A549 (cell line): ENCODE results near the gene SLIT2. TPM values are rescaled to one million over a fixed set of nuclear protein-coding genes. Genes with fewer than 3 reads are reported as not detected.

ENCODE experiments used
- ATAC-seq, 2 experiments: fragments of 200-7000 bp in 1 of 2; fragments of >200 bp in 1 of 2; cut with Nextera tagmentation in 1 of 2; cut with Tn5 transposase in 1 of 2; 3 replicates each; pipeline versions ENCODE4 v1.8.0 to v1.9.1; 2018 to 2020; ENCODE audit warnings: mild to moderate bottlenecking in 1 of 2, moderate library complexity in 1 of 2
- CTCF ChIA-PET: fragments of 300-600 bp; sonication (Branson Sonifier 250); formaldehyde crosslinking; extraction: SDS; loops from one replicate; lab custom pipeline; 2021; ENCODE audit warnings: antibody characterized with exemption, inconsistent platforms; lab: Yijun Ruan, JAX
- POLR2A ChIA-PET: fragments of 350-600 bp; formaldehyde crosslinking; extraction: SDS; loops from one replicate; lab custom pipeline; 2021; ENCODE audit warnings: antibody characterized with exemption, inconsistent platforms; lab: Yijun Ruan, JAX
- DNase-seq, 2 experiments: peaks; one replicate each; pipeline versions ENCODE4 v3.0.0 to v3.0.0-alpha.2; 2011 to 2016; ENCODE audit warnings: low read depth in 1 of 2, low spot score in 1 of 2
- FAIRE-seq: peaks from 2 replicates; lab custom pipeline; 2011; peaks lifted over from hg19 to GRCh38; lab: Jason Lieb, UNC
- H3K27ac ChIP-seq, 2 experiments: fragments of >200 bp; sonication (Bioruptor Twin); formaldehyde crosslinking; 3 replicates each; pipeline ENCODE4 v1.5.1; 2016 to 2017
- H3K4me1 ChIP-seq: fragments of >200 bp; sonication (Bioruptor Twin); formaldehyde crosslinking; 3 replicates; pipeline ENCODE4 v1.6.1; 2016
- H3K4me2 ChIP-seq: fragments of >200 bp; sonication (Bioruptor Twin); formaldehyde crosslinking; 3 replicates; pipeline ENCODE4 v1.6.1; 2016
- H3K4me3 ChIP-seq: fragments of >200 bp; sonication (Bioruptor Twin); formaldehyde crosslinking; 3 replicates; pipeline ENCODE4 v1.5.1; 2016
- H3K9me3 ChIP-seq: fragments of >200 bp; sonication (Bioruptor Twin); formaldehyde crosslinking; 3 replicates; pipeline ENCODE4 v1.6.1; 2016
- CBX2 ChIP-seq: fragments of 200-600 bp; sonication (generic); IDR thresholded peaks from 2 replicates; pipeline ENCODE4 v1.6.1; 2016; ENCODE audit warnings: low read depth, mild to moderate bottlenecking, borderline replicate concordance
- CEBPB ChIP-seq, 2 experiments: fragments of >200 bp in 1 of 2; sonication (Bioruptor Twin) in 1 of 2; formaldehyde crosslinking in 1 of 2; IDR thresholded peaks; 2 replicates each; pipeline ENCODE4 v1.6.1; 2012 to 2016
- CHD2 ChIP-seq: fragments of 150-350 bp; IDR thresholded peaks from 2 replicates; pipeline ENCODE4 v1.6.1; 2014; ENCODE audit warnings: low read length; ENCODE audit not compliant: partially characterized antibody
- EHMT2 ChIP-seq: fragments of 200-600 bp; sonication (generic); IDR thresholded peaks from 2 replicates; pipeline ENCODE4 v1.6.1; 2016; ENCODE audit warnings: antibody characterized with exemption, low read depth, mild to moderate bottlenecking, moderate library complexity
- ESRRA ChIP-seq: fragments of 150-350 bp; IDR thresholded peaks from 2 replicates; pipeline ENCODE4 v1.6.1; 2014; ENCODE audit warnings: mild to moderate bottlenecking, low read length, borderline replicate concordance
- FOSB ChIP-seq: fragments of 250-450 bp; sonication (Bioruptor Pico); IDR thresholded peaks from 2 replicates; pipeline ENCODE4 v1.5.0; 2020; ENCODE audit warnings: mild to moderate bottlenecking, moderate library complexity
- HDAC2 ChIP-seq: fragments of 200-600 bp; sonication (generic); IDR thresholded peaks from 2 replicates; pipeline ENCODE4 v1.6.1; 2016
- HEYL ChIP-seq: fragments of 250-450 bp; sonication (Bioruptor Pico); IDR thresholded peaks from 2 replicates; pipeline ENCODE4 v1.8.0; 2021; ENCODE audit warnings: mild to moderate bottlenecking, moderate library complexity
- HOXB13 ChIP-seq: fragments of 250-450 bp; sonication (Bioruptor Pico); IDR thresholded peaks from 2 replicates; pipeline ENCODE4 v1.5.0; 2020; ENCODE audit warnings: low read depth, mild to moderate bottlenecking, moderate library complexity
- MAFK ChIP-seq: fragments of 450-650 bp; IDR thresholded peaks from 2 replicates; pipeline ENCODE4 v1.6.1; 2014; ENCODE audit not compliant: partially characterized antibody
- NFE2L2 ChIP-seq: fragments of 150-350 bp; conservative IDR thresholded peaks from 2 replicates; pipeline ENCODE4 v1.6.1; 2014; ENCODE audit warnings: low read length
- TP53 ChIP-seq: fragments of 250-450 bp; sonication (Bioruptor Pico); IDR thresholded peaks from 2 replicates; pipeline ENCODE4 v1.5.0; 2021; ENCODE audit warnings: mild to moderate bottlenecking, moderate library complexity
- ZC3H11A ChIP-seq: fragments of 450-650 bp; IDR thresholded peaks from 2 replicates; pipeline ENCODE4 v1.6.1; 2014; ENCODE audit warnings: antibody characterized with exemption, mild to moderate bottlenecking
- WGBS: methylation state at CpG from one replicate; pipeline ENCODE4 v1.1.6; 2017; ENCODE audit errors: missing lambda C conversion rate; 5-methylcytosine and 5-hydroxymethylcytosine counted together
- polyA plus RNA-seq, 4 experiments: library from polyadenylated mRNA; depleted of rRNA in 3 of 4; stranded (reverse); fragments of >200 nt; fragmentation: RNase III in 1 of 4; extraction: RNeasy Plus Mini Kit Qiagen cat#74134 plus additional on column Dnase treatment in 1 of 4; gene quantifications; 2 replicates in 3 of 4; 3 replicates in 1 of 4; pipeline ENCODE4 v1.2.3, GENCODE V29; 2011 to 2017
- TF ChIP-seq, protein P1 (sequence below): fragments of >200 bp; sonication (Bioruptor Twin); formaldehyde crosslinking; IDR thresholded peaks from 2 replicates; pipeline ENCODE4 v1.6.1; 2016
- TF ChIP-seq, protein P2 (sequence below): IDR thresholded peaks from 2 replicates; pipeline ENCODE4 v1.6.1; 2012
- TF ChIP-seq, protein P3 (sequence below): fragments of 450-650 bp; IDR thresholded peaks from 2 replicates; pipeline ENCODE4 v1.6.1; 2014; ENCODE audit warnings: antibody characterized with exemption
- TF ChIP-seq, protein P4 (sequence below): fragments of 200-600 bp; sonication (generic); IDR thresholded peaks from 2 replicates; pipeline ENCODE4 v1.6.1; 2016; ENCODE audit warnings: antibody characterized with exemption, mild to moderate bottlenecking, moderate library complexity
- TF ChIP-seq, protein P5 (sequence below): fragments of 250-450 bp; sonication (Bioruptor Pico); IDR thresholded peaks from 2 replicates; pipeline ENCODE4 v1.5.0; 2020; ENCODE audit warnings: low read depth, mild to moderate bottlenecking, moderate library complexity
- TF ChIP-seq, protein P6 (sequence below): fragments of >200 bp; sonication (Bioruptor Twin); formaldehyde crosslinking; IDR thresholded peaks from 3 replicates; pipeline ENCODE4 v1.6.1; 2016

SLIT2 gene
- polyA plus RNA-seq, 2 of the 4 experiments (the other 2 are of a cell fraction), result not detected

DNA sequence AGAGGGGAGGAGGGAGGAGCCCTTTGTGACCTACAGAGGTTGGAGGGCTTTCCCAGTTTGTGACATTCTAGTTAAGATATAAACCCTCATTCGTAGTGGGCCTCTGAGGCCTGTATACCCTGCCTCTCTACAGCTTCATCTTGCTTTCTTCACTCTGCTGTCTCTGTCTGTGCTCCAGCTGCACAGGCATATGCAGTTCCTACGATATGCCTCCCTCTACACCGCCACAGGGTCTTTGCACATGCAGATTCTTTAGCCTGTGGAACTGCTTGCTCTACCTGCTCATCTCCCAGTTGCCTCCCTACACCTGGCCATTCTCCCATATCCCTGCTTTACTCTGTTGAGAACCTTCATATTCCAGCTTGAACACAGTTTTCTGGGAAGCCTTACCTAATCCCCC, 38.1 kb downstream of the SLIT2 start:
- no peak for TF ChIP-seq ZC3H11A
- DNase-seq (no peak), FAIRE-seq (no peak), ATAC-seq (no peak)
- H3K4me1 ChIP-seq, result no peaks in the 10 kb centered on the region
- CTCF ChIA-PET, result interaction anchor here (1.0 kb wide), 1 partner anchor 17 kb away, joined by 3 read pairs; no protein-coding TSS in a partner anchor
- H3K27ac ChIP-seq, result no peak overlapping the region
- H3K4me2 ChIP-seq, result no peak overlapping the region
- H3K9me3 ChIP-seq, result no peaks in the 10 kb centered on the region
- H3K4me3 ChIP-seq, result no peak overlapping the region
- POLR2A ChIA-PET, result no interaction called here
- 0% methylated on average over 3 of the region's 3 CpGs for WGBS

DNA sequence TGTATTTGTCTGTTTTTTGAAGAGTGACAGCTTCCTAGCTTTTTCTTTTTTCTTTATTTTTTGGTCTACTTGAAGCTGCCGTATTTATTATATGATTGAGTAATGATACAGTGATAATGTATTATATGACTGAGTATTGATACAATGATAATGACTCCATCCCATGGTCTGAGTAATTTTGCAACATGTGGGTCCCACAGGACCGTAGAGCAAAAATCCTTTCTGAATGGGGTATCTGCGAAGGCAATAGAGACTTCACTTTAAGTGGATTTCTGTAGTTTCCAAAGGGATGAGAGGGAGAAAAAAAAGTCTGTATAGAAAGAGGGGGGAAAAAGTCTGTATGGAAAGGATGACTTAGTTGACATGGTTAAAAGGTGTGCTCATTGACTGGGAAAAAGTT, 41.0 kb downstream of the SLIT2 start:
- ChIA-PET POLR2A (no interaction called here), CTCF (no interaction called here)
- 15% methylated on average over 3 of the region's 3 CpGs for WGBS
- H3K4me2 ChIP-seq, result no peak overlapping the region
- DNase-seq, result no peak
- TF ChIP-seq, protein P1, sequence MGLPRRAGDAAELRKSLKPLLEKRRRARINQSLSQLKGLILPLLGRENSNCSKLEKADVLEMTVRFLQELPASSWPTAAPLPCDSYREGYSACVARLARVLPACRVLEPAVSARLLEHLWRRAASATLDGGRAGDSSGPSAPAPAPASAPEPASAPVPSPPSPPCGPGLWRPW, result no peak
- TF ChIP-seq, protein P2, sequence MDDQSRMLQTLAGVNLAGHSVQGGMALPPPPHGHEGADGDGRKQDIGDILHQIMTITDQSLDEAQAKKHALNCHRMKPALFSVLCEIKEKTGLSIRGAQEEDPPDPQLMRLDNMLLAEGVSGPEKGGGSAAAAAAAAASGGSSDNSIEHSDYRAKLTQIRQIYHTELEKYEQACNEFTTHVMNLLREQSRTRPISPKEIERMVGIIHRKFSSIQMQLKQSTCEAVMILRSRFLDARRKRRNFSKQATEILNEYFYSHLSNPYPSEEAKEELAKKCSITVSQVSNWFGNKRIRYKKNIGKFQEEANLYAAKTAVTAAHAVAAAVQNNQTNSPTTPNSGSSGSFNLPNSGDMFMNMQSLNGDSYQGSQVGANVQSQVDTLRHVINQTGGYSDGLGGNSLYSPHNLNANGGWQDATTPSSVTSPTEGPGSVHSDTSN, result no peak
- TF ChIP-seq MAFK (no peak), ESRRA (no peak), CHD2 (no peak), ZC3H11A (no peak), CBX2 (no peak), TP53 (CRISPR knock-in tag) (no peak), FOSB (no peak), CEBPB (IDR thresholded peaks at IDR 0.05) (no peak), EHMT2 (no peak), HDAC2 (no peak), HEYL (CRISPR knock-in tag) (no peak), HOXB13 (CRISPR knock-in tag) (no peak), NFE2L2 (no peak)
- TF ChIP-seq, protein P3, sequence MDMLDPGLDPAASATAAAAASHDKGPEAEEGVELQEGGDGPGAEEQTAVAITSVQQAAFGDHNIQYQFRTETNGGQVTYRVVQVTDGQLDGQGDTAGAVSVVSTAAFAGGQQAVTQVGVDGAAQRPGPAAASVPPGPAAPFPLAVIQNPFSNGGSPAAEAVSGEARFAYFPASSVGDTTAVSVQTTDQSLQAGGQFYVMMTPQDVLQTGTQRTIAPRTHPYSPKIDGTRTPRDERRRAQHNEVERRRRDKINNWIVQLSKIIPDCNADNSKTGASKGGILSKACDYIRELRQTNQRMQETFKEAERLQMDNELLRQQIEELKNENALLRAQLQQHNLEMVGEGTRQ, result no peak
- TF ChIP-seq, protein P4, sequence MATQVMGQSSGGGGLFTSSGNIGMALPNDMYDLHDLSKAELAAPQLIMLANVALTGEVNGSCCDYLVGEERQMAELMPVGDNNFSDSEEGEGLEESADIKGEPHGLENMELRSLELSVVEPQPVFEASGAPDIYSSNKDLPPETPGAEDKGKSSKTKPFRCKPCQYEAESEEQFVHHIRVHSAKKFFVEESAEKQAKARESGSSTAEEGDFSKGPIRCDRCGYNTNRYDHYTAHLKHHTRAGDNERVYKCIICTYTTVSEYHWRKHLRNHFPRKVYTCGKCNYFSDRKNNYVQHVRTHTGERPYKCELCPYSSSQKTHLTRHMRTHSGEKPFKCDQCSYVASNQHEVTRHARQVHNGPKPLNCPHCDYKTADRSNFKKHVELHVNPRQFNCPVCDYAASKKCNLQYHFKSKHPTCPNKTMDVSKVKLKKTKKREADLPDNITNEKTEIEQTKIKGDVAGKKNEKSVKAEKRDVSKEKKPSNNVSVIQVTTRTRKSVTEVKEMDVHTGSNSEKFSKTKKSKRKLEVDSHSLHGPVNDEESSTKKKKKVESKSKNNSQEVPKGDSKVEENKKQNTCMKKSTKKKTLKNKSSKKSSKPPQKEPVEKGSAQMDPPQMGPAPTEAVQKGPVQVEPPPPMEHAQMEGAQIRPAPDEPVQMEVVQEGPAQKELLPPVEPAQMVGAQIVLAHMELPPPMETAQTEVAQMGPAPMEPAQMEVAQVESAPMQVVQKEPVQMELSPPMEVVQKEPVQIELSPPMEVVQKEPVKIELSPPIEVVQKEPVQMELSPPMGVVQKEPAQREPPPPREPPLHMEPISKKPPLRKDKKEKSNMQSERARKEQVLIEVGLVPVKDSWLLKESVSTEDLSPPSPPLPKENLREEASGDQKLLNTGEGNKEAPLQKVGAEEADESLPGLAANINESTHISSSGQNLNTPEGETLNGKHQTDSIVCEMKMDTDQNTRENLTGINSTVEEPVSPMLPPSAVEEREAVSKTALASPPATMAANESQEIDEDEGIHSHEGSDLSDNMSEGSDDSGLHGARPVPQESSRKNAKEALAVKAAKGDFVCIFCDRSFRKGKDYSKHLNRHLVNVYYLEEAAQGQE, result no peak
- TF ChIP-seq, protein P5, sequence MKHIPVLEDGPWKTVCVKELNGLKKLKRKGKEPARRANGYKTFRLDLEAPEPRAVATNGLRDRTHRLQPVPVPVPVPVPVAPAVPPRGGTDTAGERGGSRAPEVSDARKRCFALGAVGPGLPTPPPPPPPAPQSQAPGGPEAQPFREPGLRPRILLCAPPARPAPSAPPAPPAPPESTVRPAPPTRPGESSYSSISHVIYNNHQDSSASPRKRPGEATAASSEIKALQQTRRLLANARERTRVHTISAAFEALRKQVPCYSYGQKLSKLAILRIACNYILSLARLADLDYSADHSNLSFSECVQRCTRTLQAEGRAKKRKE (CRISPR knock-in tag), result no peak
- TF ChIP-seq, protein P6, sequence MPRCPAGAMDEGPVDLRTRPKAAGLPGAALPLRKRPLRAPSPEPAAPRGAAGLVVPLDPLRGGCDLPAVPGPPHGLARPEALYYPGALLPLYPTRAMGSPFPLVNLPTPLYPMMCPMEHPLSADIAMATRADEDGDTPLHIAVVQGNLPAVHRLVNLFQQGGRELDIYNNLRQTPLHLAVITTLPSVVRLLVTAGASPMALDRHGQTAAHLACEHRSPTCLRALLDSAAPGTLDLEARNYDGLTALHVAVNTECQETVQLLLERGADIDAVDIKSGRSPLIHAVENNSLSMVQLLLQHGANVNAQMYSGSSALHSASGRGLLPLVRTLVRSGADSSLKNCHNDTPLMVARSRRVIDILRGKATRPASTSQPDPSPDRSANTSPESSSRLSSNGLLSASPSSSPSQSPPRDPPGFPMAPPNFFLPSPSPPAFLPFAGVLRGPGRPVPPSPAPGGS, result no peak
- ATAC-seq, result no peak
- no peaks in the 10 kb centered on the region for H3K4me1 ChIP-seq
- no peaks in the 10 kb centered on the region for H3K9me3 ChIP-seq
- no peak overlapping the region for H3K27ac ChIP-seq
- no peak overlapping the region for H3K4me3 ChIP-seq
- FAIRE-seq, result no peak
